Measurements from ENCODE around the gene FUT2.

The FUT2 gene

GRCh38 chr19:48676887-48677286 lies 18.9 kb upstream of the FUT2 start:
- no peak for TF ChIP-seq USF1 (IDR thresholded peaks at IDR 0.05)
- no peak for TF ChIP-seq RAD21 (IDR thresholded peaks at IDR 0.05; ENCODE audit: low read depth)
- no peak for TF ChIP-seq NFIC (IDR thresholded peaks at IDR 0.05)
- TF ChIP-seq TEAD4 (IDR thresholded peaks at IDR 0.05): no peak
- no peak for TF ChIP-seq EP300 (IDR thresholded peaks at IDR 0.05; ENCODE audit: borderline replicate concordance)
- TF ChIP-seq MAX (IDR thresholded peaks at IDR 0.05): no peak
- TF ChIP-seq CREB1 (IDR thresholded peaks at IDR 0.05; ENCODE audit: low read depth): no peak
- TF ChIP-seq CEBPB (IDR thresholded peaks at IDR 0.05): no peak
- TF ChIP-seq EGR1 (IDR thresholded peaks at IDR 0.05): no peak
- no peak for TF ChIP-seq ZBTB7A (IDR thresholded peaks at IDR 0.05; ENCODE audit: low read depth)
- no peak for TF ChIP-seq FOXM1 (IDR thresholded peaks at IDR 0.05; ENCODE audit: borderline replicate concordance, low read depth)
- no peak for TF ChIP-seq TAF1 (IDR thresholded peaks at IDR 0.05; ENCODE audit: low read depth)

GRCh38 chr19:48678201-48678600 lies 17.6 kb upstream of the FUT2 start:
- TF ChIP-seq ZBTB7A (IDR thresholded peaks at IDR 0.05; ENCODE audit: low read depth) (no peak), RAD21 (IDR thresholded peaks at IDR 0.05; ENCODE audit: low read depth) (no peak), CREB1 (IDR thresholded peaks at IDR 0.05; ENCODE audit: low read depth) (no peak), TCF12 (IDR thresholded peaks at IDR 0.05; ENCODE audit: low read depth) (no peak), TAF1 (IDR thresholded peaks at IDR 0.05; ENCODE audit: low read depth) (no peak)

GRCh38 chr19:48680436-48681126 lies 15.2 kb upstream of the FUT2 start:
- TF ChIP-seq FOXM1 (IDR thresholded peaks at IDR 0.05; ENCODE audit: borderline replicate concordance, low read depth) (no peak), YY1 (IDR thresholded peaks at IDR 0.05; ENCODE audit: low read depth) (no peak), EP300 (IDR thresholded peaks at IDR 0.05; ENCODE audit: borderline replicate concordance) (no peak), REST (IDR thresholded peaks at IDR 0.05; ENCODE audit: low read depth) (no peak), USF1 (IDR thresholded peaks at IDR 0.05) (no peak), EGR1 (IDR thresholded peaks at IDR 0.05) (no peak), CEBPB (IDR thresholded peaks at IDR 0.05) (no peak), ZBTB7A (IDR thresholded peaks at IDR 0.05; ENCODE audit: low read depth) (no peak), RAD21 (IDR thresholded peaks at IDR 0.05; ENCODE audit: low read depth) (no peak), NFIC (IDR thresholded peaks at IDR 0.05) (no peak), MAX (IDR thresholded peaks at IDR 0.05) (no peak), TCF12 (IDR thresholded peaks at IDR 0.05; ENCODE audit: low read depth) (no peak), TEAD4 (IDR thresholded peaks at IDR 0.05) (no peak), TAF1 (IDR thresholded peaks at IDR 0.05; ENCODE audit: low read depth) (no peak), CREB1 (IDR thresholded peaks at IDR 0.05; ENCODE audit: low read depth) (no peak)

GRCh38 chr19:48681127-48681470 lies 14.7 kb upstream of the FUT2 start:
- TF ChIP-seq MAX (IDR thresholded peaks at IDR 0.05) (no peak), RAD21 (IDR thresholded peaks at IDR 0.05; ENCODE audit: low read depth) (no peak), EGR1 (IDR thresholded peaks at IDR 0.05) (no peak), NFIC (IDR thresholded peaks at IDR 0.05) (no peak), YY1 (IDR thresholded peaks at IDR 0.05; ENCODE audit: low read depth) (no peak), CEBPB (IDR thresholded peaks at IDR 0.05) (no peak), CREB1 (IDR thresholded peaks at IDR 0.05; ENCODE audit: low read depth) (no peak), FOXM1 (IDR thresholded peaks at IDR 0.05; ENCODE audit: borderline replicate concordance, low read depth) (no peak), TCF12 (IDR thresholded peaks at IDR 0.05; ENCODE audit: low read depth) (no peak), ZBTB7A (IDR thresholded peaks at IDR 0.05; ENCODE audit: low read depth) (no peak), REST (IDR thresholded peaks at IDR 0.05; ENCODE audit: low read depth) (no peak), USF1 (IDR thresholded peaks at IDR 0.05) (no peak)

GRCh38 chr19:48683349-48683748 lies 12.4 kb upstream of the FUT2 start:
- no peak for TF ChIP-seq MAX (IDR thresholded peaks at IDR 0.05)
- TF ChIP-seq ZBTB7A (IDR thresholded peaks at IDR 0.05; ENCODE audit: low read depth): no peak
- TF ChIP-seq REST (IDR thresholded peaks at IDR 0.05; ENCODE audit: low read depth): no peak
- TF ChIP-seq FOXM1 (IDR thresholded peaks at IDR 0.05; ENCODE audit: borderline replicate concordance, low read depth): no peak
- no peak for TF ChIP-seq CREB1 (IDR thresholded peaks at IDR 0.05; ENCODE audit: low read depth)
- no peak for TF ChIP-seq EP300 (IDR thresholded peaks at IDR 0.05; ENCODE audit: borderline replicate concordance)
- no peak for TF ChIP-seq NFIC (IDR thresholded peaks at IDR 0.05)
- no peak for TF ChIP-seq TCF12 (IDR thresholded peaks at IDR 0.05; ENCODE audit: low read depth)
- TF ChIP-seq USF1 (IDR thresholded peaks at IDR 0.05): no peak
- no peak for TF ChIP-seq RAD21 (IDR thresholded peaks at IDR 0.05; ENCODE audit: low read depth)
- TF ChIP-seq YY1 (IDR thresholded peaks at IDR 0.05; ENCODE audit: low read depth): no peak
- TF ChIP-seq TAF1 (IDR thresholded peaks at IDR 0.05; ENCODE audit: low read depth): no peak
- no peak for TF ChIP-seq EGR1 (IDR thresholded peaks at IDR 0.05)
- no peak for TF ChIP-seq CEBPB (IDR thresholded peaks at IDR 0.05)
- no peak for TF ChIP-seq TEAD4 (IDR thresholded peaks at IDR 0.05)
